HAP-1 (cell line): ENCODE results near the gene COG7.
"Not testable (repeated sequence)": the region's sequence is repeated elsewhere in the genome, so short reads cannot be mapped to it uniquely, and the experiment has no call there.

Experiments
- DNase-seq, 2 experiments: peaks; one replicate each; pipeline ENCODE4 v3.0.0-alpha.2; 2016 to 2020; ENCODE audit warnings: low spot score in 2 of 2
- H3K27me3 ChIP-seq: fragments of 250-450 bp; sonication (Bioruptor Pico); 2 replicates; pipeline ENCODE4 v1.5.1; 2020; ENCODE audit warnings: low read depth, mild to moderate bottlenecking, moderate library complexity
- H3K36me3 ChIP-seq: fragments of 250-450 bp; sonication (Bioruptor Pico); replicated peaks from 2 replicates; pipeline ENCODE4 v1.5.1; 2020; ENCODE audit warnings: mild to moderate bottlenecking
- H3K4me1 ChIP-seq: fragments of 250-450 bp; sonication (Bioruptor Pico); 2 replicates; pipeline ENCODE4 v1.5.1; 2020; ENCODE audit warnings: mild to moderate bottlenecking
- H3K4me3 ChIP-seq: fragments of 250-450 bp; sonication (Bioruptor Pico); 2 replicates; pipeline ENCODE4 v1.5.1; 2020; ENCODE audit warnings: mild to moderate bottlenecking, moderate library complexity
- H3K9me3 ChIP-seq: fragments of 250-450 bp; sonication (Bioruptor Pico); 2 replicates; pipeline ENCODE4 v1.5.1; 2020; ENCODE audit warnings: mild to moderate bottlenecking, moderate library complexity
- in situ Hi-C: fragments of 300-500 bp; cut with MboI; formaldehyde crosslinking; loops from 3 replicates; pipeline ENCODE4 v1.14.3; 2020; ENCODE audit warnings: low sequenced_read_pairs, inconsistent platforms, mixed read lengths

Gene COG7

GRCh38 chr16:23382279-23382678 lies 70.7 kb downstream of the COG7 start:
- no peaks in the 10 kb centered on the region for H3K9me3 ChIP-seq
- no peaks in the 10 kb centered on the region for H3K27me3 ChIP-seq
- in situ Hi-C loops = no loop called here
- no peaks in the 10 kb centered on the region for H3K4me1 ChIP-seq
- H3K36me3 ChIP-seq = no peaks in the 10 kb centered on the region
- no peak overlapping the region for H3K4me3 ChIP-seq
- no peak for DNase-seq

- DNase-seq, H3K27me3 ChIP-seq, H3K9me3 ChIP-seq, H3K4me1 ChIP-seq, H3K4me3 ChIP-seq, H3K36me3 ChIP-seq, in situ Hi-C loops: not testable (repeated sequence)
Observed at GRCh38 chr16:23381702-23382101, 71.3 kb downstream of the COG7 start.

DNA sequence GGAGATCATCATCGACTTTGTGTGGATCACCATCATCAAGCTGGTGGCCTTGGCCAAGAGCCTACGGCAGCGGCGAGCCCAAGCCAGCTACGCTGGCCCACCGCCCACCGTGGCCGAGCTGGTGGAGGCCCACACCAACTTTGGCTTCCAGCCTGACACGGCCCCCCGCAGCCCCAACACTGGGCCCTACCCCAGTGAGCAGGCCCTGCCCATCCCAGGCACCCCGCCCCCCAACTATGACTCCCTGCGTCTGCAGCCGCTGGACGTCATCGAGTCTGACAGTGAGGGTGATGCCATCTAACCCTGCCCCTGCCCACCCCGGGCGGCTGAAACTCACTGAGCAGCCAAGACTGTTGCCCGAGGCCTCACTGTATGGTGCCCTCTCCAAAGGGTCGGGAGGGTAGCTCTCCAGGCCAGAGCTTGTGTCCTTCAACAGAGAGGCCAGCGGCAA lies 72.5 kb downstream of the COG7 start:
- DNase-seq = no peak
- H3K4me3 ChIP-seq = no peak overlapping the region
- in situ Hi-C loops = no loop called here
- H3K27me3 ChIP-seq = no peaks in the 10 kb centered on the region
- no peaks in the 10 kb centered on the region for H3K9me3 ChIP-seq
- H3K4me1 ChIP-seq = no peaks in the 10 kb centered on the region
- H3K36me3 ChIP-seq = no peaks in the 10 kb centered on the region

DNA sequence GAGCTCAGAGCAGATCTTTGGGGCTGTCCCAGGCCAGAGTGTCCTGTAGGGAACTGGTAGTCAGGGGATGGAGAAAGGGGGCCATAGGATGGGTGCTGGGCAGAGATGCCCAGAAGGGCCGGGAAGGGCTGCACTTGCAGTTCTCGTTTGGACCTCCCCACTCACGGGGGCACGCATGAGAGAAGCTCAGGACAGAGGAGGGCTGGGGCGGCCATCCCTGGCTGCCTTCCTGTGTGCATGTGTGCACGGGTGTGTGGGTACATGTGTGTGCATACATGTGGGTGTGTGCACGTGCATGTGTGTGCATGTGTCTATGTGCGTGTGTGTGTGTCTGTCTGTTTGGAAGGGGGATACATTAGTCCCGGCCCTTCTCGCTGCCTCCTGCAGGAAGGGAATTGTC lies 73.3 kb downstream of the COG7 start:
- no peak overlapping the region for H3K4me3 ChIP-seq
- in situ Hi-C loops = no loop called here
- no peaks in the 10 kb centered on the region for H3K9me3 ChIP-seq
- no peaks in the 10 kb centered on the region for H3K4me1 ChIP-seq
- no peaks in the 10 kb centered on the region for H3K36me3 ChIP-seq
- no peaks in the 10 kb centered on the region for H3K27me3 ChIP-seq
- DNase-seq = no peak

DNA sequence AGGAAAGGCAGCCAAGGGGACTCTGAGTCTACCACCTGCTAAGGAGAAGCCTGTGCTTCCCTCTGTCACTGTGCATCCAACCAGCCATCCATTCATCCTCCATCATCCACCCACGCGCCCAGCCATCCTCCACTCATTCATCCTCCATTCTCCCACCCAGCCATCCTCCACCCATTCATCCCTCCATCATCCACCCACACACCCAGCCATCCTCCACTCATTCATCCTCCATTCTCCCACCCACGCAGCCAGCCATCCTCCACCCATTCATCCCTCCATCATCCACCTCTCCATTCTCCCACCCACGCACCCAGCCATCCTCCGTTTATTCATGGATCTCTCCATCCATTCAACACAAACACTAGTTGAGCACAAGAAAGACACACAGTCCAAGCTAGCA lies 74.1 kb downstream of the COG7 start:
- Histone ChIP-seq H3K27me3 (no peaks in the 10 kb centered on the region), H3K4me3 (no peak overlapping the region), H3K4me1 (no peaks in the 10 kb centered on the region), H3K36me3 (no peaks in the 10 kb centered on the region), H3K9me3 (no peaks in the 10 kb centered on the region)
- no peak for DNase-seq
- in situ Hi-C loops = no loop called here

- Histone ChIP-seq H3K27me3 (no peaks in the 10 kb centered on the region), H3K4me1 (no peaks in the 10 kb centered on the region), H3K9me3 (no peaks in the 10 kb centered on the region), H3K4me3 (no peak overlapping the region), H3K36me3 (no peaks in the 10 kb centered on the region)
- in situ Hi-C loops = no loop called here
- DNase-seq = no peak
Observed at GRCh38 chr16:23378256-23378655, 74.7 kb downstream of the COG7 start.

- H3K27me3 ChIP-seq = no peaks in the 10 kb centered on the region
- no peak for DNase-seq
- no peak overlapping the region for H3K4me3 ChIP-seq
- H3K36me3 ChIP-seq = no peaks in the 10 kb centered on the region
- H3K4me1 ChIP-seq = no peaks in the 10 kb centered on the region
- in situ Hi-C loops = no loop called here
- no peaks in the 10 kb centered on the region for H3K9me3 ChIP-seq
Observed at GRCh38 chr16:23377071-23377931, 75.7 kb downstream of the COG7 start.

DNA sequence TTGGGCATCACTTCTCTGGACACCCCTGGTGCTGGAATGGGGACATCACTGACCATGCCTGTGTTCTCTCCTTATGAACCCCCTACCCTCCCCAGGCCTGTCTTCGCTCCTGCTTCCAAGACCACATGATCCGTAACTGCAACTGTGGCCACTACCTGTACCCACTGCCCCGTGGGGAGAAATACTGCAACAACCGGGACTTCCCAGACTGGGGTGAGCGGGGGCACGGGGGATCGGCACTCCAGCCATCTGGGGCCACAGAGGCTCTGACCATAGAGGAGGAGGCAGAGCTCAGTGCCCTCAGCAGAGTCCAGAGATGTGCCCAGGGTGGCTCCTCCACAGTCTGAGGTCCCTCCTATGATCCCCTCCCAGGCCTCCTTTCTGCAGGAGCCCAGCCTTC lies 77.3 kb downstream of the COG7 start:
- Histone ChIP-seq H3K4me1 (no peaks in the 10 kb centered on the region), H3K9me3 (no peaks in the 10 kb centered on the region), H3K36me3 (no peaks in the 10 kb centered on the region), H3K27me3 (no peaks in the 10 kb centered on the region), H3K4me3 (no peak overlapping the region)
- no peak for DNase-seq
- in situ Hi-C loops = no loop called here

- Histone ChIP-seq H3K4me1 (no peaks in the 10 kb centered on the region), H3K9me3 (no peaks in the 10 kb centered on the region), H3K36me3 (no peaks in the 10 kb centered on the region), H3K4me3 (no peak overlapping the region), H3K27me3 (no peaks in the 10 kb centered on the region)
- DNase-seq = no peak
- in situ Hi-C loops = no loop called here
Observed at GRCh38 chr16:23374721-23375510, 78.1 kb downstream of the COG7 start.

DNA sequence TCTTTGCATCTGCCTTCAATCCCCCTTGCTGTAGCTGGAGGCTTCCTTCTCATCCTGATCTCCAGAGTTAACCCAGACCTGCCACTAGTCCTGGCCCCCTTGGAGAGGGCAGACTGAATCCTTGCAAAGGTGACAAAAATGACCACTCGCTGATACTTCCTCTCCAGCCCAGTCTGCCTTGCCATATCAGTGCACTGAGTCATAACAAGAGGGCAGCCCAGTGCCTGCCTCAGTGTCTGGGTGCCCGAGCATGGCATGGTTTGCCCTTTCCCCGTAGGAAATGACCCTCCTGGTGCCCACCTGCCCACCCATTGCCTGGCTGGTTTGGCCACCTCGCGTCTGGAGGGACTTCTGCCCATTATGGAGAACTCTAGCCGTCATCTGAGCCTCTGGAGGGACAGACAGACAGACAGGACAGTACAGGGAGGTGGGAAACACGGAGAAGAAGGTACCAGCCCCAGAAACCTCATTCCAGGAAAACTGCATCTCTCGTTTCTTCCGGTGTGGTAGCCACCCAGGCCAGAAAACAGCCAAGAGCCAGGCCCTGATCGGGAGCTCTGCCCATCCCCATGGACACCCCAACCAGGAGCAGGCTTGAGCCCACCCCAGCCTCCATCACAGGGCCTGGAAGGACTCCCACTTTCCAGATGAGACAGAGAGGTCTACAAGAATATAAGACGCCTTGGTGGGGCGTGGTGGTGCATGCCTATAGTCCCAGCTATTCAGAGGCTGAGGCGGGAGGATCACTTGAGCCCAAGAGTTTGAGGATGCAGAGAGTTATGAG lies 79.4 kb downstream of the COG7 start:
- in situ Hi-C loops = no loop called here
- Histone ChIP-seq H3K9me3 (no peaks in the 10 kb centered on the region), H3K27me3 (no peaks in the 10 kb centered on the region), H3K4me1 (no peaks in the 10 kb centered on the region), H3K4me3 (no peak overlapping the region), H3K36me3 (no peaks in the 10 kb centered on the region)
- no peak for DNase-seq

- Histone ChIP-seq H3K36me3 (no peaks in the 10 kb centered on the region), H3K4me3 (no peak overlapping the region), H3K9me3 (no peaks in the 10 kb centered on the region), H3K27me3 (no peaks in the 10 kb centered on the region), H3K4me1 (no peaks in the 10 kb centered on the region)
- in situ Hi-C loops = no loop called here
- no peak for DNase-seq
Observed at GRCh38 chr16:23371368-23371767, 81.6 kb downstream of the COG7 start.

DNA sequence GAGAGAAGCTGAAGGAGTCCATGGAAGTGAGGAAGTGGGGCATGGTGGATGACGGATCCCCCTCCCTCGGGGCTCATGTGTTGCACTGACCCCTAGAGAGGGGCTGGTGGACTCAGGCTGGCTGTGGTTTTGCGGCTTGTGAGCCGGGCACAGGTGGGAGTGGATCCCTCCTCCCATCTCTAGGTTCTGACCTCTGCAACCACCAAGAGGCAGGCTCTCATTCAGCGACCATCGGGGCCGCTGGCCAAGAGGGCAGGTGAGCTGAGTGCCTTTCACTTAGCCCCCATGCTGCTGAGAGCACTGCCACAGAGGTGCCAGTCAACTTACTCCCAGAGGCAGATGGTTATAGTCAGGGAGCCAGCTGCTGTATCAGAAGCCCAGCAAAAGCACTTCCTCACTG lies 83.6 kb downstream of the COG7 start:
- in situ Hi-C loops = no loop called here
- Histone ChIP-seq H3K36me3 (no peaks in the 10 kb centered on the region), H3K4me3 (no peak overlapping the region), H3K27me3 (no peaks in the 10 kb centered on the region), H3K4me1 (no peaks in the 10 kb centered on the region), H3K9me3 (no peaks in the 10 kb centered on the region)
- no peak for DNase-seq

DNA sequence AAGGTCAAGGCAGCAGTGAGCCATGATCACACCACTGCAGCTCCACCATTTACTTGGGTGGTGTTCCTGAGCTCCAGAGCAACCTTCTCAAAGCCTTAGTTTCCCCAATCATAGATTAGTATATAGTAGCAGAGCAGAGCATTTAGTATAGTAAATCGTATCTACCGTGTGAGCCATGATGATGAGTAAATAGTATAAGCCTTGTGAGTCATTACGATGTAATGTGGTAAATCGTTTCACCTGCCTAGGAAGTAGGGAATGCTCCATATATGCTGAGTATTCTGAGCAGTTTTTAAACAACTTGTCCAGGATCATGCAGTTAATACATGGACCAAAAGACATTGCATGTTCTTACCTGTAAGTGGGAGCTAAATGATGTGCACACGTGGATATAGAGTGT lies 84.5 kb downstream of the COG7 start:
- Histone ChIP-seq H3K9me3 (no peaks in the 10 kb centered on the region), H3K4me1 (no peaks in the 10 kb centered on the region), H3K27me3 (no peaks in the 10 kb centered on the region), H3K4me3 (no peak overlapping the region), H3K36me3 (no peaks in the 10 kb centered on the region)
- in situ Hi-C loops = no loop called here
- DNase-seq = no peak

GRCh38 chr16:23367988-23368387 lies 85.0 kb downstream of the COG7 start:
- Histone ChIP-seq H3K9me3 (no peaks in the 10 kb centered on the region), H3K4me1 (no peaks in the 10 kb centered on the region), H3K27me3 (no peaks in the 10 kb centered on the region), H3K4me3 (no peak overlapping the region), H3K36me3 (no peaks in the 10 kb centered on the region)
- in situ Hi-C loops = no loop called here
- DNase-seq = no peak
